PC-9 (cell line): ENCODE measurements around the gene GNG7. TPM values are rescaled to one million over a fixed set of nuclear protein-coding genes. Genes with fewer than 3 reads are reported as not detected.

Experiments used
- BruUV-seq: library from RNA; stranded (reverse); fragments of 400-500 nt; replicated peaks from 2 replicates; lab custom pipeline; 2021; lab: Mats Ljungman, UMichigan
- CTCF ChIA-PET: fragments of 300-600 bp; sonication (Branson Sonifier 250); formaldehyde crosslinking; loops from one replicate; lab custom pipeline; 2022; ENCODE audit warnings: antibody characterized with exemption; lab: Charles Lee
- POLR2A ChIA-PET: fragments of 300-600 bp; sonication (Branson Sonifier 250); formaldehyde crosslinking; loops from one replicate; lab custom pipeline; 2022; ENCODE audit warnings: antibody characterized with exemption; ENCODE audit not compliant: unreplicated experiment; lab: Charles Lee
- DNase-seq, 2 experiments: peaks; one replicate each; pipeline versions ENCODE4 v3.0.0 to v3.0.0-alpha.2; 2015 to 2022; ENCODE audit warnings: mixed read lengths in 1 of 2
- H2AFZ ChIP-seq: fragments of 200-600 bp; sonication (generic); 2 replicates; pipeline ENCODE4 v1.8.1; 2017; ENCODE audit warnings: antibody characterized with exemption
- H3F3A ChIP-seq: fragments of 200-600 bp; sonication (generic); 2 replicates; pipeline ENCODE4 v1.8.1; 2017; ENCODE audit warnings: antibody characterized with exemption, mild to moderate bottlenecking, low read depth; ENCODE audit not compliant: insufficient read depth
- H3K27ac ChIP-seq: fragments of 200-600 bp; sonication (generic); 2 replicates; pipeline ENCODE4 v1.6.1; 2016; ENCODE audit warnings: mixed run types
- H3K27me3 ChIP-seq: fragments of 200-600 bp; sonication (generic); 2 replicates; pipeline ENCODE4 v1.6.1; 2016; ENCODE audit warnings: low read depth, mixed run types; ENCODE audit not compliant: insufficient read depth
- H3K36me3 ChIP-seq: fragments of 200-600 bp; sonication (generic); 2 replicates; pipeline ENCODE4 v1.6.1; 2016; ENCODE audit warnings: low read depth, mixed run types
- H3K4me1 ChIP-seq: fragments of 200-600 bp; sonication (generic); replicated peaks from 2 replicates; pipeline ENCODE4 v1.6.1; 2016; ENCODE audit warnings: mixed run types; ENCODE audit not compliant: insufficient read depth
- H3K4me2 ChIP-seq: fragments of 200-600 bp; sonication (generic); 2 replicates; pipeline ENCODE4 v1.6.1; 2017; ENCODE audit warnings: mixed run types
- H3K4me3 ChIP-seq: fragments of 200-600 bp; sonication (generic); 2 replicates; pipeline ENCODE4 v1.6.1; 2016; ENCODE audit warnings: mixed run types
- H3K79me2 ChIP-seq: fragments of 200-600 bp; sonication (generic); 2 replicates; pipeline ENCODE4 v1.6.1; 2017; ENCODE audit warnings: low read depth, mixed run types
- H3K9me2 ChIP-seq: fragments of 200-600 bp; sonication (generic); 2 replicates; pipeline ENCODE4 v1.8.1; 2017; ENCODE audit warnings: mild to moderate bottlenecking; ENCODE audit not compliant: insufficient read depth
- H3K9me3 ChIP-seq: fragments of 200-600 bp; sonication (generic); 2 replicates; pipeline ENCODE4 v1.8.1; 2016; ENCODE audit warnings: low read depth; ENCODE audit not compliant: insufficient read depth
- H4K20me1 ChIP-seq: fragments of 200-600 bp; sonication (generic); 2 replicates; pipeline ENCODE4 v1.8.1; 2017; ENCODE audit not compliant: insufficient read depth
- CTCF ChIP-seq: fragments of 200-600 bp; sonication (generic); conservative IDR thresholded peaks from 2 replicates; pipeline ENCODE4 v1.6.1; 2017; ENCODE audit warnings: mixed run types, antibody characterized with exemption, mild to moderate bottlenecking, moderate library complexity
- EZH2 ChIP-seq: fragments of 200-600 bp; sonication (generic); IDR thresholded peaks from 2 replicates; pipeline ENCODE4 v1.8.0; 2017; ENCODE audit warnings: antibody characterized with exemption, low read depth
- intact Hi-C: fragments of 100-400 bp; cut with micrococcal nuclease; formaldehyde crosslinking; loops from one replicate; pipeline ENCODE4 v1.10.0; 2022; ENCODE audit not compliant: unreplicated experiment
- total RNA-seq: library from RNA; stranded (reverse); gene quantifications from 2 replicates; pipeline ENCODE4 v1.2.3, GENCODE V29; 2021

The GNG7 gene
- total RNA-seq, 1 experiment from 2014 or later: 2.8 TPM

GRCh38 chr19:2588081-2588777, 114.3 kb downstream of the GNG7 start:
- intact Hi-C loops: no loop called here
- H3K27ac ChIP-seq: no peak overlapping the region
- no peaks in the 10 kb centered on the region for H3K36me3 ChIP-seq
- no peaks in the 10 kb centered on the region for H4K20me1 ChIP-seq
- H3K27me3 ChIP-seq: no peaks in the 10 kb centered on the region
- no peak overlapping the region for H3K4me2 ChIP-seq
- TF ChIP-seq CTCF (no peak), EZH2 (no peak)
- H3K9me2 ChIP-seq: no peaks in the 10 kb centered on the region
- H3K9me3 ChIP-seq: no peaks in the 10 kb centered on the region
- no peak overlapping the region for H3K4me3 ChIP-seq
- H2AFZ ChIP-seq: no peak overlapping the region
- CTCF ChIA-PET: no interaction called here
- no peaks in the 10 kb centered on the region for H3K4me1 ChIP-seq
- BruUV-seq: no TSS peak
- POLR2A ChIA-PET: interaction anchor here (0.8 kb wide), 1 partner anchor 10 kb away, joined by 9 read pairs; no protein-coding TSS in a partner anchor
- H3K79me2 ChIP-seq: no peaks in the 10 kb centered on the region
- H3F3A ChIP-seq: no peaks in the 10 kb centered on the region
- DNase-seq: no peak

GRCh38 chr19:2587001-2587719, 115.3 kb downstream of the GNG7 start:
- no peak for DNase-seq
- H3K9me3 ChIP-seq: no peaks in the 10 kb centered on the region
- H3K27ac ChIP-seq: no peak overlapping the region
- H3K36me3 ChIP-seq: no peaks in the 10 kb centered on the region
- H3K4me2 ChIP-seq: no peak overlapping the region
- no TSS peak for BruUV-seq
- H3F3A ChIP-seq: no peaks in the 10 kb centered on the region
- H3K79me2 ChIP-seq: no peaks in the 10 kb centered on the region
- no peaks in the 10 kb centered on the region for H3K4me1 ChIP-seq
- no peaks in the 10 kb centered on the region for H3K27me3 ChIP-seq
- no peaks in the 10 kb centered on the region for H4K20me1 ChIP-seq
- intact Hi-C loops: no loop called here
- TF ChIP-seq EZH2 (no peak), CTCF (no peak)
- H2AFZ ChIP-seq: no peak overlapping the region
- H3K9me2 ChIP-seq: no peaks in the 10 kb centered on the region
- no peak overlapping the region for H3K4me3 ChIP-seq
- ChIA-PET POLR2A (no interaction called here), CTCF (interaction anchor here (0.7 kb wide), 1 partner anchor 210 kb away, joined by 13 read pairs; no protein-coding TSS in a partner anchor)

GRCh38 chr19:2586196-2586595, 116.3 kb downstream of the GNG7 start:
- no peaks in the 10 kb centered on the region for H3K79me2 ChIP-seq
- no peaks in the 10 kb centered on the region for H3K9me3 ChIP-seq
- no peak overlapping the region for H3K27ac ChIP-seq
- ChIA-PET POLR2A (no interaction called here), CTCF (interaction anchor here (0.7 kb wide), 1 partner anchor 211 kb away, joined by 13 read pairs; no protein-coding TSS in a partner anchor)
- TF ChIP-seq EZH2 (no peak), CTCF (no peak)
- intact Hi-C loops: no loop called here
- no peaks in the 10 kb centered on the region for H3K4me1 ChIP-seq
- no peaks in the 10 kb centered on the region for H3K36me3 ChIP-seq
- H3K9me2 ChIP-seq: no peaks in the 10 kb centered on the region
- DNase-seq: no peak
- H2AFZ ChIP-seq: no peak overlapping the region
- H3K4me2 ChIP-seq: no peak overlapping the region
- BruUV-seq: no TSS peak
- no peak overlapping the region for H3K4me3 ChIP-seq
- H3K27me3 ChIP-seq: no peaks in the 10 kb centered on the region
- no peaks in the 10 kb centered on the region for H3F3A ChIP-seq
- H4K20me1 ChIP-seq: no peaks in the 10 kb centered on the region
